ENCODE results near the gene SHROOM3. TPM values are rescaled to one million over a fixed set of nuclear protein-coding genes. Genes with fewer than 3 reads are reported as not detected.

Gene SHROOM3
- total RNA-seq, 2 donors from 2014 or later, result 139 to 171 TPM

DNA sequence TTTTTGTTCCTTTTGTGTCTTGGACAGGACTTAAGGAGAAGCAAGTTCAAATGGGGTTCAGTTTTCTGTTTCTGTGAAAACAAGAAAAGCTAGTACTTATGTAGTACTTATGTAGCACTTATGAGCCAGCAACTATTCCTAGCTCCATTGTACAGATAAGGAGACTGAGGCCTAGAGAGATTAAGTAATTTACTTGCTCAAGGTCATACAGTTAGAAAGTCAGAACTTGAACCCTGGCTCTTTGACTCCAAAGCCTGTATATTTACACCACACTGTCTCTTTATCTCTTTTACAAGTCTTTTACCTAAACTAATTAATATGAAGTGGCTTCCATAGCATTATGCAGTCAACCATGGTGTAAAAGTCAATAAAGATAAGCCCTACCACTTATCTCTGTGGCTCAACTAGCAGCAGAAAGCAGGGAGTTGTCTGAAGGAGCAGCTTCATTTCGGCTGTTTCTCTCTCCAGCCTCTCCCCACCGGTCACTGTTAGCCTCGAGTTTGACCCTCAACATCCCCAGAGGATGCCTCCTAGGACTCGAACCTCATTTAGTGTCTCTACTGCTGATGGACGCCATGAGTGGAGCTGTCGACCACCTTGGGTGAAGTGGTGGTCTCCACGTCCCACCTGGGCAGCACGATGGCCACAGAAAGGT lies 209.9 kb downstream of the SHROOM3 start:
- no peak overlapping the region for H3K4me3 ChIP-seq
- TF ChIP-seq CTCF (IDR thresholded peaks at IDR 0.05), result no peak

DNA sequence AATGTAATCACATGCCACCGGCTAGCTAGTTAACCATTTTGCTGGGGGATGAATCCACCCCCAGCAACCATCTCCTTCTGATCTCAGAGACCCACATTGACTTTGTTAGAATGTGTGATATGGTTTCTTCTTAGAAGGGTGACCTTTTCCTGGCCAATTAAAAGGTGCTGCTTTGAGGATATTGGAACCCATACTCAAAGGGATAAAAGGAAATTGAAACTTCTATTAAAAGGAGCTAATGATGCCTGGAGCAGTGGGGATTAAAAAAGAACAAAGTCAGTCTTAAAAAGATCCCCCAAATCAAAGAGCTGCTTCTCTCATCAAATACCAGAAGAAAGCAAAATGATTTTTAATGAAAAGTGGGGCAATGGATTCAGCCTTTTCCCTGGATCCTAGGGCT lies 214.1 kb downstream of the SHROOM3 start:
- H3K4me3 ChIP-seq, result no peak overlapping the region
- no peak overlapping the region for H3K27ac ChIP-seq
- no peaks in the 10 kb centered on the region for H3K36me3 ChIP-seq
- H3K4me1 ChIP-seq (ENCODE audit: control insufficient read depth in 1 of 2, low read depth in 2 of 2), result peaks cover 3 to 17% of the 10 kb centered on the region in 2 donors
- no peaks in the 10 kb centered on the region for H3K27me3 ChIP-seq (replicated peaks; ENCODE audit: insufficient read depth)
- ATAC-seq (ENCODE audit: insufficient number of reproducible peaks, low FRiP score, low read depth) (no peak), DNase-seq (ENCODE audit: low spot score) (no peak)
- no peak for TF ChIP-seq CTCF (IDR thresholded peaks at IDR 0.05)
- H3K9me3 ChIP-seq, result no peaks in the 10 kb centered on the region

More for the DNA sequence above, 209.9 kb downstream of the SHROOM3 start:
- Histone ChIP-seq H3K9me3 (no peaks in the 10 kb centered on the region), H3K4me1 (ENCODE audit: control insufficient read depth in 1 of 2, low read depth in 2 of 2) (peaks cover 6 to 29% of the 10 kb centered on the region in 2 donors), H3K36me3 (no peaks in the 10 kb centered on the region), H3K27me3 (replicated peaks; ENCODE audit: insufficient read depth) (no peaks in the 10 kb centered on the region), H3K27ac (peak overlapping the region in 1 of 2 donors; percentile 20)
- DNase-seq (ENCODE audit: low spot score) (no peak), ATAC-seq (ENCODE audit: insufficient number of reproducible peaks, low FRiP score, low read depth) (no peak)

DNA sequence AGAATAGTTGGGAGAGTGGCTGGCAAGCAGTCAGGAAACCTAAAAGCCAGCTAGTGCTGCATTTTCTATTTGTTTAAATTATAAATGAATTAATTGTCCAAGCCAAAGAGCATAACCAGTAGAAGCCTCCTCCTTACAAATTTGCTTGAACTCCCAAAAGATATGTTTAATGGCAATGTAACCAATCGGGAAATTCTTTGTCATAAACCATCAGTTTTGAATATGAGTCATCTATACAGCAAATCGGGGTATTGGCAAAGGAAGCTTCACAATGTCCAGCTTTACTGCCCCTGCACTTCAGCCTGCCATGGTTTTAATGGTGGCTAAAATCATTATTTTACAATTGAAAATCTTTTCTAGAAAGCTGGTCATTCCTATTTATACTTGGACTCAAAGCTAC lies 216.6 kb downstream of the SHROOM3 start:
- peaks cover 18 to 32% of the 10 kb centered on the region in 2 donors for H3K4me1 ChIP-seq (ENCODE audit: control insufficient read depth in 1 of 2, low read depth in 2 of 2)
- TF ChIP-seq CTCF (IDR thresholded peaks at IDR 0.05), result no peak
- H3K4me3 ChIP-seq, result no peak overlapping the region
- ATAC-seq (ENCODE audit: insufficient number of reproducible peaks, low FRiP score, low read depth), result no peak
- no peak for DNase-seq (ENCODE audit: low spot score)
- H3K36me3 ChIP-seq, result no peaks in the 10 kb centered on the region
- H3K9me3 ChIP-seq, result no peaks in the 10 kb centered on the region
- H3K27me3 ChIP-seq (replicated peaks; ENCODE audit: insufficient read depth), result no peaks in the 10 kb centered on the region
- no peak overlapping the region for H3K27ac ChIP-seq

GRCh38 chr4:76652389-76652788 lies 217.4 kb downstream of the SHROOM3 start:
- Histone ChIP-seq H3K4me3 (no peak overlapping the region), H3K9me3 (no peaks in the 10 kb centered on the region), H3K27me3 (replicated peaks; ENCODE audit: insufficient read depth) (no peaks in the 10 kb centered on the region), H3K27ac (peak overlapping the region in 1 of 2 donors; percentile 0), H3K4me1 (ENCODE audit: control insufficient read depth in 1 of 2, low read depth in 2 of 2) (peaks cover 18 to 40% of the 10 kb centered on the region in 2 donors), H3K36me3 (no peaks in the 10 kb centered on the region)
- ATAC-seq (ENCODE audit: insufficient number of reproducible peaks, low FRiP score, low read depth) (no peak), DNase-seq (ENCODE audit: low spot score) (no peak)
- no peak for TF ChIP-seq CTCF (IDR thresholded peaks at IDR 0.05)

GRCh38 chr4:76654084-76654483 lies 219.1 kb downstream of the SHROOM3 start:
- DNase-seq (ENCODE audit: low spot score) (no peak), ATAC-seq (ENCODE audit: insufficient number of reproducible peaks, low FRiP score, low read depth) (no peak)
- no peaks in the 10 kb centered on the region for H3K9me3 ChIP-seq
- H3K4me1 ChIP-seq (ENCODE audit: control insufficient read depth in 1 of 2, low read depth in 2 of 2), result peaks cover 25 to 57% of the 10 kb centered on the region in 2 donors
- TF ChIP-seq CTCF (IDR thresholded peaks at IDR 0.05), result no peak
- H3K27ac ChIP-seq, result peak overlapping the region; percentile 66 to 87
- no peaks in the 10 kb centered on the region for H3K36me3 ChIP-seq
- H3K27me3 ChIP-seq (replicated peaks; ENCODE audit: insufficient read depth), result no peaks in the 10 kb centered on the region
- no peak overlapping the region for H3K4me3 ChIP-seq
